ENCODE results near the gene DRD2. TPM values are rescaled to one million over a fixed set of nuclear protein-coding genes. Genes with fewer than 3 reads are reported as not detected.

The DRD2 gene
- total RNA-seq, 2 experiments from 2014 or later = not detected

GRCh38 chr11:113467545-113467944 lies 7.7 kb downstream of the DRD2 start:
- Histone ChIP-seq H3K9me2 (ENCODE audit: insufficient read depth, low read length) (no peaks in the 10 kb centered on the region), H3K79me2 (ENCODE audit: insufficient read depth, low read depth, low read length) (no peaks in the 10 kb centered on the region), H3K36me3 (ENCODE audit: insufficient read depth, low read length) (no peaks in the 10 kb centered on the region), H3K4me1 (ENCODE audit: insufficient read depth, low read length, poor library complexity, severe bottlenecking) (no peaks in the 10 kb centered on the region), H4K20me1 (ENCODE audit: insufficient read depth, low read length) (no peaks in the 10 kb centered on the region), H3K27ac (ENCODE audit: low read depth, low read length, poor library complexity, severe bottlenecking) (no peak overlapping the region), H2AFZ (ENCODE audit: low read length) (no peak overlapping the region), H3K9me3 (ENCODE audit: low read length) (no peaks in the 10 kb centered on the region), H3K4me2 (ENCODE audit: low read length) (no peak overlapping the region), H3K4me3 (ENCODE audit: low read depth, low read length, poor library complexity, severe bottlenecking) (no peak overlapping the region)
- POLR2A ChIA-PET = interaction anchor here (1.5 kb wide), 1 partner anchor 9 kb away, joined by 3 read pairs; no protein-coding TSS in a partner anchor
- no TSS peak for BruUV-seq (replicated peaks)
- TF ChIP-seq EZH2phosphoT487 (IDR thresholded peaks at IDR 0.05; ENCODE audit: borderline replicate concordance, low read depth, low read length) (no peak), CTCF (conservative IDR thresholded peaks at IDR 0.05; ENCODE audit: low read length) (no peak)
- no peak for DNase-seq (ENCODE audit: low spot score)
- intact Hi-C loops (cut with micrococcal nuclease; ENCODE audit: unreplicated experiment) = no loop called here
- CTCF ChIA-PET (ENCODE audit: unreplicated experiment) = no interaction called here

GRCh38 chr11:113465786-113466185 lies 9.4 kb downstream of the DRD2 start:
- no TSS peak for BruUV-seq (replicated peaks)
- ChIA-PET POLR2A (no interaction called here), CTCF (ENCODE audit: unreplicated experiment) (no interaction called here)
- H3K27ac ChIP-seq (ENCODE audit: low read depth, low read length, poor library complexity, severe bottlenecking) = no peak overlapping the region
- H3K9me3 ChIP-seq (ENCODE audit: low read length) = no peaks in the 10 kb centered on the region
- no peak overlapping the region for H2AFZ ChIP-seq (ENCODE audit: low read length)
- intact Hi-C loops (cut with micrococcal nuclease; ENCODE audit: unreplicated experiment) = no loop called here
- H4K20me1 ChIP-seq (ENCODE audit: insufficient read depth, low read length) = no peaks in the 10 kb centered on the region
- no peak overlapping the region for H3K4me2 ChIP-seq (ENCODE audit: low read length)
- H3K4me3 ChIP-seq (ENCODE audit: low read depth, low read length, poor library complexity, severe bottlenecking) = no peak overlapping the region
- TF ChIP-seq CTCF (conservative IDR thresholded peaks at IDR 0.05; ENCODE audit: low read length) = no peak
- TF ChIP-seq EZH2phosphoT487 (IDR thresholded peaks at IDR 0.05; ENCODE audit: borderline replicate concordance, low read depth, low read length) = no peak
- no peak for DNase-seq (ENCODE audit: low spot score)
- no peaks in the 10 kb centered on the region for H3K9me2 ChIP-seq (ENCODE audit: insufficient read depth, low read length)
- H3K36me3 ChIP-seq (ENCODE audit: insufficient read depth, low read length) = no peaks in the 10 kb centered on the region
- no peaks in the 10 kb centered on the region for H3K4me1 ChIP-seq (ENCODE audit: insufficient read depth, low read length, poor library complexity, severe bottlenecking)
- no peaks in the 10 kb centered on the region for H3K79me2 ChIP-seq (ENCODE audit: insufficient read depth, low read depth, low read length)

- no peaks in the 10 kb centered on the region for H3K9me2 ChIP-seq (ENCODE audit: insufficient read depth, low read length)
- no peaks in the 10 kb centered on the region for H3K9me3 ChIP-seq (ENCODE audit: low read length)
- ChIA-PET CTCF (ENCODE audit: unreplicated experiment) (no interaction called here), POLR2A (interaction anchor here (0.6 kb wide), 1 partner anchor 74 kb away, joined by 6 read pairs; no protein-coding TSS in a partner anchor)
- no peak for TF ChIP-seq EZH2phosphoT487 (IDR thresholded peaks at IDR 0.05; ENCODE audit: borderline replicate concordance, low read depth, low read length)
- no peak for TF ChIP-seq CTCF (conservative IDR thresholded peaks at IDR 0.05; ENCODE audit: low read length)
- no peak overlapping the region for H3K4me3 ChIP-seq (ENCODE audit: low read depth, low read length, poor library complexity, severe bottlenecking)
- no peak for DNase-seq (ENCODE audit: low spot score)
- H3K4me2 ChIP-seq (ENCODE audit: low read length) = no peak overlapping the region
- H3K36me3 ChIP-seq (ENCODE audit: insufficient read depth, low read length) = no peaks in the 10 kb centered on the region
- H3K79me2 ChIP-seq (ENCODE audit: insufficient read depth, low read depth, low read length) = no peaks in the 10 kb centered on the region
- no peak overlapping the region for H3K27ac ChIP-seq (ENCODE audit: low read depth, low read length, poor library complexity, severe bottlenecking)
- intact Hi-C loops (cut with micrococcal nuclease; ENCODE audit: unreplicated experiment) = no loop called here
- no TSS peak for BruUV-seq (replicated peaks)
- no peaks in the 10 kb centered on the region for H3K4me1 ChIP-seq (ENCODE audit: insufficient read depth, low read length, poor library complexity, severe bottlenecking)
- H4K20me1 ChIP-seq (ENCODE audit: insufficient read depth, low read length) = no peaks in the 10 kb centered on the region
- H2AFZ ChIP-seq (ENCODE audit: low read length) = no peak overlapping the region
Observed at GRCh38 chr11:113464416-113464815, 10.8 kb downstream of the DRD2 start.

Measured in OCI-LY7 (cell line).